SU-DHL-6 (cell line): ENCODE data around the gene KLHL30.

Experiments used
- H2AFZ ChIP-seq: fragments of 200-600 bp; sonication (generic); 2 replicates; pipeline ENCODE4 v1.6.1; 2014; ENCODE audit warnings: low read depth, mild to moderate bottlenecking, moderate library complexity, mixed read lengths, antibody characterized with exemption, low read length; ENCODE audit not compliant: severe bottlenecking
- H3F3A ChIP-seq: fragments of 200-600 bp; shearing (Covaris generic); 2 replicates; pipeline ENCODE4 v1.6.0; 2016; ENCODE audit warnings: antibody characterized with exemption, mild to moderate bottlenecking; ENCODE audit not compliant: insufficient read depth
- H3K27ac ChIP-seq: fragments of 200-600 bp; sonication (generic); 2 replicates; pipeline ENCODE4 v1.5.1; 2016; ENCODE audit warnings: low read depth, mild to moderate bottlenecking, low read length, moderate library complexity, mixed read lengths
- H3K27me3 ChIP-seq: fragments of 200-600 bp; sonication (generic), shearing (Covaris generic); 2 replicates; pipeline ENCODE4 v1.6.0; 2014; ENCODE audit warnings: mild to moderate bottlenecking, low read length
- H3K36me3 ChIP-seq: fragments of 200-600 bp; sonication (generic); 2 replicates; pipeline ENCODE4 v1.6.1; 2014; ENCODE audit warnings: mild to moderate bottlenecking, low read length, mixed read lengths
- H3K4me2 ChIP-seq: fragments of 300-600, 200-600 bp; shearing (Covaris generic), sonication (generic); 2 replicates; pipeline ENCODE4 v1.6.0; 2014; ENCODE audit warnings: low read length, low read depth, mild to moderate bottlenecking; ENCODE audit not compliant: poor library complexity, severe bottlenecking
- H3K4me3 ChIP-seq: fragments of 200-600 bp; sonication (generic); 2 replicates; pipeline ENCODE4 v1.5.1; 2014; ENCODE audit warnings: antibody characterized with exemption, low read length, mild to moderate bottlenecking, mixed read lengths; ENCODE audit not compliant: insufficient read depth, poor library complexity, severe bottlenecking
- H3K79me2 ChIP-seq: fragments of 200-600 bp; sonication (generic); 2 replicates; pipeline ENCODE4 v1.6.1; 2014; ENCODE audit warnings: mild to moderate bottlenecking, low read length, moderate library complexity; ENCODE audit not compliant: insufficient read depth
- H3K9ac ChIP-seq: fragments of 200-600 bp; sonication (generic); 2 replicates; pipeline ENCODE4 v1.7.0; 2014; ENCODE audit warnings: mild to moderate bottlenecking, low read length
- H3K9me2 ChIP-seq: fragments of 200-600 bp; sonication (generic); replicated peaks from 2 replicates; pipeline ENCODE4 v1.6.1; 2014; ENCODE audit warnings: low read length; ENCODE audit not compliant: insufficient read depth
- H3K9me3 ChIP-seq: fragments of 200-600 bp; sonication (generic); 2 replicates; pipeline ENCODE4 v1.6.1; 2014; ENCODE audit warnings: low read length, mixed read lengths; ENCODE audit not compliant: insufficient read depth
- H4K20me1 ChIP-seq: fragments of 200-600 bp; sonication (generic); 2 replicates; pipeline ENCODE4 v1.6.1; 2014; ENCODE audit warnings: low read depth, mild to moderate bottlenecking, antibody characterized with exemption, low read length, moderate library complexity, mixed read lengths
- EZH2phosphoT487 ChIP-seq: fragments of 200-600 bp; sonication (generic), shearing (Covaris generic); conservative IDR thresholded peaks from 2 replicates; pipeline ENCODE4 v1.6.1; 2018; ENCODE audit warnings: mild to moderate bottlenecking, antibody characterized with exemption, low read length, moderate library complexity, mixed read lengths
- TF ChIP-seq, protein P1 (sequence below): fragments of 200-600 bp; sonication (generic); IDR thresholded peaks from one replicate; pipeline ENCODE4 v1.5.1; 2017; ENCODE audit warnings: antibody characterized with exemption, mild to moderate bottlenecking, low read length, moderate library complexity; ENCODE audit not compliant: insufficient read depth, poor library complexity, severe bottlenecking

Gene KLHL30

GRCh38 chr2:238190445-238190844, 52.0 kb downstream of the KLHL30 start:
- H3K36me3 ChIP-seq = peaks cover 48% of the 10 kb centered on the region

More at GRCh38 chr2:238190445-238190844, 52.0 kb downstream of the KLHL30 start:
- Histone ChIP-seq H2AFZ (no peak overlapping the region), H3K9ac (no peak overlapping the region), H3K27me3 (no peaks in the 10 kb centered on the region), H3K79me2 (peaks cover 15% of the 10 kb centered on the region), H3K4me2 (no peak overlapping the region), H3K27ac (no peak overlapping the region), H4K20me1 (no peaks in the 10 kb centered on the region), H3K9me2 (no peaks in the 10 kb centered on the region), H3F3A (no peaks in the 10 kb centered on the region), H3K9me3 (no peaks in the 10 kb centered on the region), H3K4me3 (no peak overlapping the region)
- TF ChIP-seq EZH2phosphoT487 = no peak
- TF ChIP-seq, protein P1, sequence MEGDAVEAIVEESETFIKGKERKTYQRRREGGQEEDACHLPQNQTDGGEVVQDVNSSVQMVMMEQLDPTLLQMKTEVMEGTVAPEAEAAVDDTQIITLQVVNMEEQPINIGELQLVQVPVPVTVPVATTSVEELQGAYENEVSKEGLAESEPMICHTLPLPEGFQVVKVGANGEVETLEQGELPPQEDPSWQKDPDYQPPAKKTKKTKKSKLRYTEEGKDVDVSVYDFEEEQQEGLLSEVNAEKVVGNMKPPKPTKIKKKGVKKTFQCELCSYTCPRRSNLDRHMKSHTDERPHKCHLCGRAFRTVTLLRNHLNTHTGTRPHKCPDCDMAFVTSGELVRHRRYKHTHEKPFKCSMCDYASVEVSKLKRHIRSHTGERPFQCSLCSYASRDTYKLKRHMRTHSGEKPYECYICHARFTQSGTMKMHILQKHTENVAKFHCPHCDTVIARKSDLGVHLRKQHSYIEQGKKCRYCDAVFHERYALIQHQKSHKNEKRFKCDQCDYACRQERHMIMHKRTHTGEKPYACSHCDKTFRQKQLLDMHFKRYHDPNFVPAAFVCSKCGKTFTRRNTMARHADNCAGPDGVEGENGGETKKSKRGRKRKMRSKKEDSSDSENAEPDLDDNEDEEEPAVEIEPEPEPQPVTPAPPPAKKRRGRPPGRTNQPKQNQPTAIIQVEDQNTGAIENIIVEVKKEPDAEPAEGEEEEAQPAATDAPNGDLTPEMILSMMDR = no peak
